OCI-M2 (cell line): Measurements from ENCODE around the gene SNTG2.
"Not testable (repeated sequence)": the region's sequence is repeated elsewhere in the genome, so short reads cannot be mapped to it uniquely, and the experiment has no call there.

Experiments used
- DNase-seq: peaks from one replicate; lab custom pipeline; 2025; ENCODE audit not compliant: unreplicated experiment; lab: John Stamatoyannopoulos, UW

SNTG2 gene

GRCh38 chr2:1088192-1088860, 137.7 kb downstream of the SNTG2 start:
- no peak for DNase-seq

- DNase-seq, result no peak
Observed at GRCh38 chr2:1088940-1089339, 138.3 kb downstream of the SNTG2 start.

GRCh38 chr2:1091895-1092585, 141.4 kb downstream of the SNTG2 start:
- no peak for DNase-seq

DNA sequence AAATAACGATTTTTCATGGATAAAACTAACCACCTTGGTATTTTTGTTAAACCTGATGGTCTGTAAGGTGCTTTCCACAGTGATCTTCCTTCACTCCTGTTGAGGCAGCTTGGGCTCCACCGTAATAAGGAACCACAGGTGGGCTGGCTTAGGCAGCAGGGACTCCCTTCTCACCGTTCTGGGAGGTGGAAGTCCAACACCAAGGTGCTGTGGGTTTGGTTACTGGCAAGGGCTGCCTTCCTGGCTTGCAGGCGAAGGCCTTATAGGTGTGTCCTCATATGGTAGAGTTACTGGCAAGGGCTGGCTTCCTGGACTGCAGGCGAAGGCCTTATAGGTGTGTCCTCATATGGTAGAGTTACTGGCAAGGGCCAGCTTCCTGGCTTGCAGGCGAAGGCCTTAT, 143.0 kb downstream of the SNTG2 start:
- DNase-seq, result not testable (repeated sequence)

DNA sequence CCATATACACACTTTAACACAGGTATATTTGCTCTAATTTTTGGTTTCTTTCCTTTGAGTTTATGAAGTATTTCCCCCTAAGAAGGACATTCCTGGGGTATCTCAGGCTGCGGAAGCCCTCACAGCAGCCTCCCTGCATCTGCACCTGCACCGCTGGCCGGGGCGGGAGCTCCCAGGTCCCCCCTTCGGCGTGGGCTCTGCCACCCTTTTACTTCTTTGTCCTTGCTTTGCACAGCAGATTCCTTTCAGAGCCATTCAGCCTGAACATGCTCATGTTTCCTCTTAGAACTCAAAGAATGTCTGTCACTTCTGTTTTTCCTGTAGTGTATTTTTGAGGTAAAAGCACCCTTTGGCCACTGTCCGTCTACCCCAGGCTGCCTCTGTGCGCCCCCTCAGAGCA, 146.5 kb downstream of the SNTG2 start:
- no peak for DNase-seq

GRCh38 chr2:1099418-1099817, 148.8 kb downstream of the SNTG2 start:
- DNase-seq, result no peak

- no peak for DNase-seq
Observed at GRCh38 chr2:1101011-1101782, 150.5 kb downstream of the SNTG2 start.

- no peak for DNase-seq
Observed at GRCh38 chr2:1101982-1102590, 151.4 kb downstream of the SNTG2 start.

DNA sequence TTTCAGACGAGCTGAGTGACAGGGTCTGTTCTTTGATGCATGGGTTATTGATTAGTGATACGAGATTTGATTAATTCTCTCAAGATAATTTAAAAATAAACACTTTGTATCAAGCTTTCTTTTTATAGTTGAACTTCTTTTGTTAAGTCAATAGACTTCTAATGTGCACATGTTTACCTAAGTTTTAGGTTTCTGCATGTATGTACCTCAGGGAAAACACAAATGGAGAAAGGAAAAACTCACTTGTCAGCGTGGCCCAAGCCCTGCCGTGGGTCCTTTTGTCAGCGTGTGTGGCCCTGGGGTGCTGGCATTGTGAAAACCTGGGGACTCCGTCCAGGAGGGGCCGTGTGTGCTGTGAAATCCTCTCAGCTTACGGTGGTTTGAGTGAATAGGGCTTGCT, 153.7 kb downstream of the SNTG2 start:
- no peak for DNase-seq

GRCh38 chr2:1106344-1106743, 155.7 kb downstream of the SNTG2 start:
- DNase-seq, result not testable (repeated sequence)

DNA sequence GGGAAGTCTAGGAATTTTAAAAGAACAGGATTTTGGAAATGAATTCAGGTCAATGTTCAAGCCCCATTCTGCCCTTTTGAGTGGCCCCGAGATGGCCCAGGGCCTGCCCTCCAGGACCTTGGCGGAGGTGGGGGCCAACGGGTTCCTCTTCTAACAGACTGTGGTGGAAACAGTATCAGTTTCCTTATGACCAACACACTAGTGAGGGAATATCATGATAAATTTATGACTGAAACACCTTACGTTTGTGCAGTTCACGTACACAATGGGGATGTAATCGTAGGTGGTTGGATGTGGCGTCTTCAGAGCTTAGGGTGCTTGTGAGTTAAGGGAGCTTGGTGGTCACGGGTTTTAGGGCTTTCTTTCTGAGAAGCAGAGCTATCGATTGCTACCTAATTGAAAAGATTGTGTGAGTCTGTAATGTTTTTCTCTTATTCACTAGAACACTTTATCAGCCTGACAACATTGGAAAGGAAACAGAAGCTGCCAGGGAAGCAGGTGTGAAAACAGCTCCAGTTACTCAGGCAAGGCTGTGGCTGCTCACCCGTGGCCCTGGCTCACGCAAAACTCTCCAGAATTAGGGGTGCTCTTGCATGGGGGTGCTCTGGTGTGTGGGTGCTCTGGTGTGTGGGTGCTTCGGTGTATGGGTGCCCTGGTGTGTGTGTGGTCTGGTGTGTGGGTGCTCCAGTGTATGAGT, 165.3 kb downstream of the SNTG2 start:
- DNase-seq, result no peak

DNA sequence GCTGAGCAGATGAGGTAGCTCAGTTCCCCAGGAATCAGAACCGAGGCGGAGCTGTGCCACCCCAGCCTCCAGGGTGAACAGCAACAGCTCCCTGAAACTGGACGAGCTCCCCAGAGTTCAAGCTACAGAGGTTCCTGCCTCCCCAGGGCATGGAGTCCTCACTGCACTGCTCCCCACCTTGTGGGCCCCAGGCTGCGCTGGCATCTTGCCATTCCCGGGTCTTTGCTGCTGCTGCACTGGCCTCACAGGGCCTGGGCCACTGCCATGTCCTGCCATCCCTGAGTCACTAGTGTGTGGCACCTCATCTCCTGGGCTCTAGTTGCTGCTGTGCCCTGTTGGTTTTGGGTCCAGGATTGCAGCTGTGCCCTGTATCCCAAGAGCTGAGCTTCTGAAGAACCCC, 166.9 kb downstream of the SNTG2 start:
- DNase-seq, result no peak

- DNase-seq, result no peak
Observed at GRCh38 chr2:1125217-1125616, 174.6 kb downstream of the SNTG2 start.

- no peak for DNase-seq
Observed at GRCh38 chr2:1125633-1126370, 175.2 kb downstream of the SNTG2 start.

DNA sequence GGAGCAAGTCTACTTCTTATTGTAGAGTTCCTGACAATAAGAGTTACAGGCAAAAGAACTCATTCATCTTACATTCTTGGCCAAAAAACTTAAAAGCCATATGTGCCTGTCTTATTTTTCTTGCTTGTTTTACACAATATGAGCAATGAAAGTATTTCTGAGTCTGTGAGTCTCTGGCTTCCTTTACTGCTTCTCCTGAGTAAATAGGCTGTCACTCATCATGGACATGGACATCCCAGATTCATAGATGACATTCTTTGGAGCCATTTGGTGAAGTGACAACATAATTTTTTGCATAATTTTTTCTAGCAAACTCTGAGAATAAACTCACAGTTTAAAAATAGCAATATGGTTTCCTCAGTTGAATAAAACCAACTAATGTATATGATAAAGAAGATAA, 179.3 kb downstream of the SNTG2 start:
- no peak for DNase-seq

GRCh38 chr2:1130922-1131321, 180.3 kb downstream of the SNTG2 start:
- no peak for DNase-seq

GRCh38 chr2:1132328-1132969, 181.8 kb downstream of the SNTG2 start:
- DNase-seq, result no peak

GRCh38 chr2:1133896-1134295, 183.2 kb downstream of the SNTG2 start:
- DNase-seq, result not testable (repeated sequence)

- no peak for DNase-seq
Observed at GRCh38 chr2:1134629-1135028, 184.0 kb downstream of the SNTG2 start.

GRCh38 chr2:1136067-1136466, 185.4 kb downstream of the SNTG2 start:
- no peak for DNase-seq
